Testis (tissue), 3 donors: ENCODE results near the gene ROPN1B. TPM values are rescaled to one million over a fixed set of nuclear protein-coding genes. Genes with fewer than 3 reads are reported as not detected.

Experiments used
- DNase-seq: peaks from one replicate; pipeline ENCODE4 v3.0.0-alpha.2; 2019
- H3K27ac ChIP-seq, 2 donors: fragments of 200-600 bp; sonication (generic); one replicate each; pipeline ENCODE4 v1.5.1; 2019
- H3K27me3 ChIP-seq: fragments of 200-600 bp; sonication (generic); one replicate; pipeline ENCODE4 v1.5.1; 2019
- H3K36me3 ChIP-seq: fragments of 200-600 bp; sonication (generic); one replicate; pipeline ENCODE4 v1.5.1; 2017; ENCODE audit warnings: low read depth; ENCODE audit errors: missing control alignments
- H3K4me1 ChIP-seq: fragments of 200-600 bp; sonication (generic); one replicate; pipeline ENCODE4 v1.5.1; 2019
- H3K4me3 ChIP-seq, 2 donors: fragments of 200-600 bp; sonication (generic); one replicate each; pipeline ENCODE4 v1.5.1; 2017 to 2019
- H3K9me3 ChIP-seq: fragments of 200-600 bp; sonication (generic); one replicate; pipeline ENCODE4 v1.5.1; 2017
- CTCF ChIP-seq, 3 experiments: fragments of 450-650 bp in 2 of 3; fragments of 200-600 bp in 1 of 3; sonication (generic) in 1 of 3; IDR thresholded peaks; one replicate each; pipeline ENCODE4 v1.5.1; 2016 to 2019; ENCODE audit warnings: antibody characterized with exemption in 3 of 3, mild to moderate bottlenecking in 2 of 3, moderate library complexity in 1 of 3
- POLR2A ChIP-seq: fragments of 450-650 bp; IDR thresholded peaks from one replicate; pipeline ENCODE4 v1.6.1; 2017; ENCODE audit warnings: antibody characterized with exemption, mild to moderate bottlenecking, moderate library complexity
- WGBS, 2 donors: methylation state at CpG; one replicate each; pipeline ENCODE4 v1.1.5; 2018; 5-methylcytosine and 5-hydroxymethylcytosine counted together
- intact Hi-C: fragments of 100-400 bp; cut with DNase I; formaldehyde crosslinking; loops from one replicate; pipeline ENCODE4 v1.15.1; 2023; ENCODE audit warnings: low total_unique reads
- polyA plus RNA-seq: library from polyadenylated mRNA; stranded (reverse); fragments of 350-450 nt; fragmentation: Illumina TruSeq; extraction: RNeasy Lipid Tissue Mini Kit (QIAGEN cat#74804); gene quantifications from one replicate; pipeline ENCODE4 v1.2.3, GENCODE V29; 2014; ENCODE audit warnings: low read depth, low replicate concordance; ENCODE audit not compliant: insufficient read depth
- total RNA-seq, 2 donors: library from RNA; depleted of rRNA; stranded (reverse); fragments of >200 nt; gene quantifications; one replicate each; pipeline ENCODE4 v1.2.3, GENCODE V29; 2016

ROPN1B gene
- total and polyA plus RNA-seq, 3 donors from 2014 or later = 123 to 534 (median 239) TPM

DNA sequence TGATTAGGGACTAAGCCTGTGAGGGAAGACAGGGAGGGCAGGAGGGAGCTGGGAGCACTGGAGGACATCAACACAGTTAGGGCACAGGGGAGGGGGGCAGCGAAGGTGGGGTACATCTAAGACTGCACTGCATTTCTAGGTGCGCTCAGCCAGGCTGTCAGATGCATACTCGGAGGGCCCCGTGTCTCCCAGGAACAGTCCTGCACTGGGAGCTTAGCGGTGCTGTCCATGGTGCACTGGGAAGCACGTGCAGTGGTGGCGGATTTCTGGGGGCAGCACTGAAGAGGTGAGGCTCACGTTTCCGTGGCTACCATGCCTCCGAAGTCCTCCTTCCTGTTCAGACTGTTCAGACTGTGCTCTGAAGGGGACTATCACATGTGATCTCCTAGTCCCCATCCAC lies 54.4 kb downstream of the ROPN1B start:
- 67 to 73% methylated on average over 9 to 10 of the region's 10 CpGs for WGBS, 2 donors
- intact Hi-C loops = no loop called here
- no peaks in the 10 kb centered on the region for H3K9me3 ChIP-seq
- no peaks in the 10 kb centered on the region for H3K36me3 ChIP-seq
- peaks cover 14% of the 10 kb centered on the region for H3K4me1 ChIP-seq
- no peak overlapping the region for H3K27ac ChIP-seq
- peak; percentile 28 for DNase-seq
- no peak overlapping the region for H3K4me3 ChIP-seq
- no peaks in the 10 kb centered on the region for H3K27me3 ChIP-seq
- no peak for TF ChIP-seq CTCF (IDR thresholded peaks at IDR 0.05)
- no peak for TF ChIP-seq POLR2A

GRCh38 chr3:126024049-126024854 lies 55.3 kb downstream of the ROPN1B start:
- H3K4me1 ChIP-seq = peaks cover 14% of the 10 kb centered on the region
- H3K36me3 ChIP-seq = no peaks in the 10 kb centered on the region
- no peak for DNase-seq
- intact Hi-C loops = no loop called here
- WGBS, 2 donors = 91 to 92% methylated on average over 5 to 9 of the region's 9 CpGs
- H3K9me3 ChIP-seq = no peaks in the 10 kb centered on the region
- TF ChIP-seq CTCF (IDR thresholded peaks at IDR 0.05) (no peak), POLR2A (no peak)
- no peak overlapping the region for H3K4me3 ChIP-seq
- H3K27me3 ChIP-seq = no peaks in the 10 kb centered on the region
- H3K27ac ChIP-seq = no peak overlapping the region

- WGBS, 2 donors = 91 to 92% methylated on average over 12 of the region's 14 CpGs
- Histone ChIP-seq H3K36me3 (no peaks in the 10 kb centered on the region), H3K4me1 (peaks cover 14% of the 10 kb centered on the region), H3K27ac (no peak overlapping the region), H3K27me3 (no peaks in the 10 kb centered on the region), H3K4me3 (no peak overlapping the region), H3K9me3 (no peaks in the 10 kb centered on the region)
- TF ChIP-seq CTCF (IDR thresholded peaks at IDR 0.05) (no peak), POLR2A (no peak)
- intact Hi-C loops = no loop called here
- no peak for DNase-seq
Observed at GRCh38 chr3:126025116-126025729, 56.2 kb downstream of the ROPN1B start.

DNA sequence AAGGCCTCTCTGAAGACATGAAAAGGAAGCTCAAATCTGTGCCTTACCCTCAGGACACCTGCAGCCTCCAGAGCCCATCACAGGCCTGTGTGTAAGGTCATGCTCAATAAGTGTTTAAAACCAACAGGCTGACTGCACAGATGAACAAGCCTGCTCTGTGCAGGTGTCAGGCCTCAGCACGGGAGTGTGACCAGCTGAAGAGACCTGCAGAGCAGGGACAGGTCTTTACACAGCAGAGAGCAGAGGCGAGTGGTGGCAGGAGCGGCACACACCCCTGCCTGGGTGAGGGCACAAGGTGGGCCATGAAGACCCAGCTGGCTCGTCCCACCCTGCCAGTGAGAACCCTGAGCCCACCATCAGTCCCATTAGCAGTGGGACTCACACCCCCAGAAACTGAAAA lies 56.9 kb downstream of the ROPN1B start:
- TF ChIP-seq CTCF (IDR thresholded peaks at IDR 0.05) = no peak
- no peak for TF ChIP-seq POLR2A
- H3K4me1 ChIP-seq = peaks cover 14% of the 10 kb centered on the region
- H3K9me3 ChIP-seq = no peaks in the 10 kb centered on the region
- H3K4me3 ChIP-seq = no peak overlapping the region
- no peaks in the 10 kb centered on the region for H3K27me3 ChIP-seq
- intact Hi-C loops = no loop called here
- WGBS, 2 donors = 93 to 98% methylated on average over 4 of the region's 4 CpGs
- no peaks in the 10 kb centered on the region for H3K36me3 ChIP-seq
- no peak overlapping the region for H3K27ac ChIP-seq
- DNase-seq = no peak
